Measurements from ENCODE around the gene ADRA2B.
"Not testable (repeated sequence)": the region's sequence is repeated elsewhere in the genome, so short reads cannot be mapped to it uniquely, and the experiment has no call there.

ADRA2B gene

GRCh38 chr2:96142217-96143113, 26.1 kb upstream of the ADRA2B start:
- no peak overlapping the region for H3K27ac ChIP-seq
- H3K27me3 ChIP-seq (ENCODE audit: insufficient read depth, low read depth), result no peaks in the 10 kb centered on the region
- no peaks in the 10 kb centered on the region for H4K20me1 ChIP-seq (ENCODE audit: insufficient read depth)
- no peak overlapping the region for H3K9ac ChIP-seq
- TF ChIP-seq CTCF (conservative IDR thresholded peaks at IDR 0.05; ENCODE audit: low read depth, low read length), result no peak
- H3K4me3 ChIP-seq (IDR thresholded peaks at IDR 0.05; ENCODE audit: insufficient read depth, low read depth, low read length), result no peak overlapping the region
- peaks cover 9% of the 10 kb centered on the region; the same call in 1 of the 2 replicates for H3K36me3 ChIP-seq (ENCODE audit: insufficient read depth)
- H3K79me2 ChIP-seq (ENCODE audit: insufficient read depth, low read depth), result peaks cover 14% of the 10 kb centered on the region
- no peak overlapping the region for H2AFZ ChIP-seq (ENCODE audit: low read depth)
- H3K4me2 ChIP-seq, result no peak overlapping the region; the same call in 1 of the 2 replicates
- peaks cover 19% of the 10 kb centered on the region for H3K4me1 ChIP-seq (ENCODE audit: low read depth, poor library complexity, severe bottlenecking)

DNA sequence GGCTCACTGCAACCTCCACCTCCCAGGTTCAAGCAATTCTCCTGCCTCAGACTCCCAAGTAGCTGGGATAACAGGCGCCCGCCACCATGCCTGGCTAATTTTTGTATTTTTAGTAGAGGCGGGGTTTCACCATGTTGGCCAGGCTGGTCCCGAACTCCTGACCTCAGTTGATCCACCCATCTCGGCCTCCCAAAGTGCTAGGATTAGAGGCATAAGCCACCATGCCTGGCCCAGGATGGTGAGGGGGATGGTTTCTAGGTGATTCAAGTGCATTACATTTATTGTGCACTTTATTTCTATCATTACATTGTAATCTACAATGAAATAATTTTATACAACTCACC, 25.2 kb upstream of the ADRA2B start:
- not testable (repeated sequence) for H3K4me2 ChIP-seq; H3K9ac ChIP-seq; H3K27ac ChIP-seq; H3K36me3 ChIP-seq (ENCODE audit: insufficient read depth); H4K20me1 ChIP-seq (ENCODE audit: insufficient read depth); H3K4me3 ChIP-seq (IDR thresholded peaks at IDR 0.05; ENCODE audit: insufficient read depth, low read depth, low read length); H2AFZ ChIP-seq (ENCODE audit: low read depth); H3K27me3 ChIP-seq (ENCODE audit: insufficient read depth, low read depth)
- peaks cover 14% of the 10 kb centered on the region for H3K79me2 ChIP-seq (ENCODE audit: insufficient read depth, low read depth)
- H3K4me1 ChIP-seq (ENCODE audit: low read depth, poor library complexity, severe bottlenecking), result peaks cover 11% of the 10 kb centered on the region

GRCh38 chr2:96140941-96141623, 24.7 kb upstream of the ADRA2B start:
- no peak overlapping the region for H3K9ac ChIP-seq

DNA sequence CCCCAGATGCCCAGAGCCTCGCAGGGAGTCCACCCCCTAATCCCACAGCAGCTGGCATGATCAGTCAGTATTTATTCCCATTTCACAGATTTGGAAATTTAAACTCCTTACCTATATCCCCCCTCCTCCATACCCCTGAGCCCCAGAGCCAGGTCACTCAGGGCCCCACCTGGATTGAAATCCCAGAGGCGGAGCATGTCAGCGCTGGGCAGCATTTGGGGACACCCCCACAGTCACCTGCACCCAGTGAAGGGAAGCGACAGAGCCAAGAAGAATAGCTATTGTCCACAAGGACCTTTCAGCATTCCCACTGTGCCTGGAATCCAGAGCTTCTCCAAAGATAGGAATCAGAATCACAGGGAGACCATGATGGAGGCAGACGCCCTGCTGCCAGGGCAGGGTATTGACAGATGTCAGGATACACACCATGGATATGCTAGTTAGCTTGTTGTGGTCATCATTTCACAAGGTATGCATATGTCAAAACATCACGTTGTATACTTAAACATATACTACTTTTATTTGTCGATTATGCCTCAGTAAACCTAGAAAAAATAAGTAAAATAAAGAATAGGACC, 22.9 kb upstream of the ADRA2B start:
- H3K4me3 ChIP-seq (IDR thresholded peaks at IDR 0.05; ENCODE audit: insufficient read depth, low read depth, low read length), result no peak overlapping the region
- peaks cover 9% of the 10 kb centered on the region; the same call in 1 of the 2 replicates for H3K36me3 ChIP-seq (ENCODE audit: insufficient read depth)
- no peak overlapping the region for H3K9ac ChIP-seq
- peaks cover 9% of the 10 kb centered on the region for H3K79me2 ChIP-seq (ENCODE audit: insufficient read depth, low read depth)
- H3K27ac ChIP-seq, result no peak overlapping the region
- H2AFZ ChIP-seq (ENCODE audit: low read depth), result no peak overlapping the region
- TF ChIP-seq CTCF (conservative IDR thresholded peaks at IDR 0.05; ENCODE audit: low read depth, low read length), result no peak
- H3K4me1 ChIP-seq (ENCODE audit: low read depth, poor library complexity, severe bottlenecking), result peaks cover 9% of the 10 kb centered on the region
- no peaks in the 10 kb centered on the region for H4K20me1 ChIP-seq (ENCODE audit: insufficient read depth)
- H3K27me3 ChIP-seq (ENCODE audit: insufficient read depth, low read depth), result no peaks in the 10 kb centered on the region
- H3K4me2 ChIP-seq, result no peak overlapping the region

More at GRCh38 chr2:96140941-96141623, 24.7 kb upstream of the ADRA2B start:
- Histone ChIP-seq H3K79me2 (ENCODE audit: insufficient read depth, low read depth) (peaks cover 14% of the 10 kb centered on the region), H3K4me3 (IDR thresholded peaks at IDR 0.05; ENCODE audit: insufficient read depth, low read depth, low read length) (no peak overlapping the region), H3K4me2 (no peak overlapping the region), H2AFZ (ENCODE audit: low read depth) (no peak overlapping the region), H3K36me3 (ENCODE audit: insufficient read depth) (peaks cover 9% of the 10 kb centered on the region; the same call in 1 of the 2 replicates), H3K4me1 (ENCODE audit: low read depth, poor library complexity, severe bottlenecking) (peaks cover 9% of the 10 kb centered on the region), H3K27ac (no peak overlapping the region), H4K20me1 (ENCODE audit: insufficient read depth) (no peaks in the 10 kb centered on the region), H3K27me3 (ENCODE audit: insufficient read depth, low read depth) (no peaks in the 10 kb centered on the region)
- no peak for TF ChIP-seq CTCF (conservative IDR thresholded peaks at IDR 0.05; ENCODE audit: low read depth, low read length)
